ENCODE measurements around the gene HPS5.

The HPS5 gene

GRCh38 chr11:18313965-18314763, 7.8 kb downstream of the HPS5 start:
- no peaks in the 10 kb centered on the region for H3K9me3 ChIP-seq
- H3K4me3 ChIP-seq: no peak overlapping the region
- H3K36me3 ChIP-seq: peaks cover 16% of the 10 kb centered on the region in 3 donors
- peaks cover 0 to 62% (median 35%) of the 10 kb centered on the region in 4 donors for H3K4me1 ChIP-seq
- DNase-seq: no peak
- H3K27me3 ChIP-seq: no peaks in the 10 kb centered on the region
- H3K27ac ChIP-seq: peak overlapping the region; percentile 64 to 74
- TF ChIP-seq CTCF (IDR thresholded peaks at IDR 0.05): no peak
- intact Hi-C loops (cut with DNase I; ENCODE audit: low total_unique reads): no loop called here

GRCh38 chr11:18312663-18313420, 9.1 kb downstream of the HPS5 start:
- H3K4me1 ChIP-seq: peaks cover 0 to 52% (median 32%) of the 10 kb centered on the region in 4 donors
- peak overlapping the region; percentile 64 to 74 for H3K27ac ChIP-seq
- no peaks in the 10 kb centered on the region for H3K27me3 ChIP-seq
- H3K4me3 ChIP-seq: no peak overlapping the region
- intact Hi-C loops (cut with DNase I; ENCODE audit: low total_unique reads): no loop called here
- DNase-seq: no peak
- TF ChIP-seq CTCF (IDR thresholded peaks at IDR 0.05): no peak
- no peaks in the 10 kb centered on the region for H3K9me3 ChIP-seq
- peaks cover 26 to 29% (median 29%) of the 10 kb centered on the region in 3 donors for H3K36me3 ChIP-seq

- intact Hi-C loops (cut with DNase I; ENCODE audit: low total_unique reads): no loop called here
- no peak for DNase-seq
- Histone ChIP-seq H3K36me3 (peaks cover 27 to 36% (median 34%) of the 10 kb centered on the region in 3 donors), H3K27me3 (no peaks in the 10 kb centered on the region), H3K9me3 (no peaks in the 10 kb centered on the region), H3K4me3 (no peak overlapping the region), H3K4me1 (peaks cover 0 to 52% (median 32%) of the 10 kb centered on the region in 4 donors), H3K27ac (peak overlapping the region; percentile 64 to 74)
- TF ChIP-seq CTCF (IDR thresholded peaks at IDR 0.05): no peak
These were observed 9.9 kb downstream of the HPS5 start for GRCh38 chr11:18312012-18312411.

DNA sequence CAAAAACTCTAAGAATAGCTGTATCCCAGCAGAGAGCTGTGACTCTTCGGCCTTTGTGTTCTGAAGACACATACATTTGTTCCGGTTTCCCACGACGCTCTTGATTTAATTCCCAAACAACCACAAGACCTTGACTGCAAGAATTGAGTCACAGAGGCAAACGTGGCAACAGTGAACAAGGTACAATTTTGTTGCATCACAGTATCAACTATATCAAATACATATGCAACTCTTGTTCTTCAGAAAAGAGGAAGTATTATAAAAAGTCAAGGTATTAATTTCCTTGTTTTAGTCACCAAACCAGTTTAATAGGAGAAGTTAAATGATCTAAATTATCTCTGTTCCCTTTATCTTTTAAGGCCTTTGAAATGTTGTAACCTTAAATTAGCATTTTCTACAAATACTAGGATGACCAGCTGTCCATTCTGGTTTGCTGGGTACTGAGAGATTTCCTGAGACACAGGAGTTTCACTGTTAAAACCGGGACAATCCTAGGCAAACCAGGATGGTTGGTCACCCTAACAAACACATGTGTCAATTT, 11.1 kb downstream of the HPS5 start:
- no peak for TF ChIP-seq CTCF (IDR thresholded peaks at IDR 0.05)
- DNase-seq: no peak
- peak overlapping the region; percentile 64 to 74 for H3K27ac ChIP-seq
- H3K36me3 ChIP-seq: peaks cover 36 to 47% (median 41%) of the 10 kb centered on the region in 3 donors
- no peaks in the 10 kb centered on the region for H3K27me3 ChIP-seq
- H3K4me3 ChIP-seq: no peak overlapping the region
- no peaks in the 10 kb centered on the region for H3K9me3 ChIP-seq
- intact Hi-C loops (cut with DNase I; ENCODE audit: low total_unique reads): no loop called here
- H3K4me1 ChIP-seq: peaks cover 0 to 50% (median 32%) of the 10 kb centered on the region in 4 donors

- Histone ChIP-seq H3K27me3 (no peaks in the 10 kb centered on the region), H3K36me3 (peaks cover 40 to 59% (median 53%) of the 10 kb centered on the region in 3 donors), H3K4me1 (peaks cover 0 to 38% (median 25%) of the 10 kb centered on the region in 4 donors), H3K9me3 (no peaks in the 10 kb centered on the region), H3K27ac (peak overlapping the region in 1 of 2 donors; percentile 74), H3K4me3 (no peak overlapping the region)
- no peak for TF ChIP-seq CTCF (IDR thresholded peaks at IDR 0.05)
- DNase-seq: no peak
- intact Hi-C loops (cut with DNase I; ENCODE audit: low total_unique reads): no loop called here
These were observed 12.2 kb downstream of the HPS5 start for GRCh38 chr11:18309691-18310090.
